Measurements from ENCODE around the gene NANOGP8.

DNA sequence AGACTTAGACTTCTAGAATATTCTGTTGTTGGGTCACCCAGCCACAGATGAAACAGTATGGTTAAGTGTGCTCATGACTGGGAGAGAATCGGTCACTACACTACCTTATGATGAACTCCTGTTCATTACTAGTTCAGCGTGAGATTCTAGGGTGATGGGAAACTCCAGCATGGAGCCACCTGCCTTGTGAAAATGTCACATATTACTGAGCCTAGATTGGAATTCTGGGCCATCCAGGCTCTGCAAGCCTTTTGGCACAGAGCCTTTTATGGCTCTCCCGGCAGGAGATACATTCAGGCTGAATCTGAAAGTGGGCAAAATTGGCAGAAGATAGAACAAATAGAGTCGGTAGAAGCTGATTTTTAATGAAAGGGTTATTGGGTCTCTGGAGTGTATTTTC, 19.0 kb downstream of the NANOGP8 start:
- no peak for TF ChIP-seq SUZ12 (IDR thresholded peaks at IDR 0.05; ENCODE audit: extremely low read depth, insufficient read depth, insufficient read length)
- no peak for TF ChIP-seq YY1 (IDR thresholded peaks at IDR 0.05; ENCODE audit: insufficient read depth, insufficient read length)
- no peak for TF ChIP-seq ZNF274 (IDR thresholded peaks at IDR 0.05; ENCODE audit: low read depth, low read length)

Measured in NT2/D1 (cell line).